Kasumi-1 (cell line): Measurements from ENCODE around the gene SFRP5.

Experiments used
- DNase-seq, 2 experiments: peaks; one replicate each; lab custom pipeline; 2025; lab: John Stamatoyannopoulos, UW

The SFRP5 gene

DNA sequence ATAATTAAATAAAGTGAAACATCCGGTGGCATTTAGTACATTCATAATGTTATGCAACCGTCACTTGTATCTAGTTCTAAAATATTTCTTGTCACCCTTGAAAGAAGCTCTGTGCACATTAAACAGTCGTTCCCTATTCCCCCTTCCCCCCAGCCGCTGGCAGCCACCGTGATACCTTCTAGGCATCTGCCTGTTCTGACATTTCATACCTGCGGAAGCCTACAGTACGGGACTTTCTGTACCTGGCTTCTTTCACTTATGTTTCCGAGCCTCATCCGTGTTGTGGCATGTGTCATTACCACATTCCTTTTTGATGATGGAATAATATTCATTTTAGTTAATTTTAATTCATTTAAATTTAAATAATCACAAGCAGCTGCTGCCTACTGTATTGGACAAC lies 13.9 kb upstream of the SFRP5 start:
- no peak for DNase-seq

DNA sequence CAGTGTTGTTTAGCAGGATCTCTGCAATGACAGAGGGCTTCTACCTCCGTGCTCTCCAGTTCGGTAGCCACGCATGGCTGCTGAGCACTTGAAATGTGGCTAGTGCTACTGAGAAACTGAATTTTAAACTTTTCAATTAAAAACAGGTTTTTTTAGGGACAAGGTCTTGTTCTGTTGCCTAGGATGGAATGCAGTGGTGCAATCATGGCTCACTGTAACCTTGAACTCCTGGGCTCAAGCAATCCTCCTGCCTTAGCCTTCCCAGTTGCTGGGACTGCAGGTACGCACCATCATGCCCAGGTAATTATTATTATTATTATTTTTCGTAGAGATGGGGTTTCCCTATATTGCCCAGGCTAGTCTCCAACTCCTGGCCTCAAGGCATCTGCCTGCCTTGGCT lies 13.4 kb upstream of the SFRP5 start:
- no peak for DNase-seq

DNA sequence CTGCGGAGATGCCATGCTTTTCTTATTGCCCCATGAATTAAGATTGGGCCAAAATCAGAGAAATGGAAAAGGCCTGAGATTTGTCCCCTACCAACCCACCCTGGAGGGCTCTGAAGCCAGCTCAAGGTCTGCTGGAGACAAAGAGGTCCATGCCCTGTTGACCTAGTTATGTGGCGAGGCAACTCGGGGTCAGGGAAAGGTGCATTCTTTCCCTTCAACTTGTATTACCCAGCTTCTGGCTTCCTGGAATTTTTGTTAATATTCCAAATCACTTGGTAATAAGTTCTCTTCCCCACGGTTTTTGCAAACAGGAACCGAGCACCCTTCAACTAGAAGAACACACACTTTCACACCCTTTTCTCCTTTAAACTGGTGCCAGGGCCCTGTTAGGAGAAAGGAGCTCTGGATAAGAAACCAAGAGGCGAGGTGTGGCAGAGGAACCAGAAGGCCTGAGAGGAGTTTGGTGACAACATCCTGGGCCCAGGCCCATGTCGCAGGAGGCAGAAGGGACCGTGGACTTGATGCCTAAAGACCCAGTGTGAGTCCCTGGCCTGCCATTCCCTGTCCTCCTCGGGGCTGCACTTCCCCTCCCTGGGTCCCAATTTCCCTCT lies 12.5 kb upstream of the SFRP5 start:
- no peak for DNase-seq

DNA sequence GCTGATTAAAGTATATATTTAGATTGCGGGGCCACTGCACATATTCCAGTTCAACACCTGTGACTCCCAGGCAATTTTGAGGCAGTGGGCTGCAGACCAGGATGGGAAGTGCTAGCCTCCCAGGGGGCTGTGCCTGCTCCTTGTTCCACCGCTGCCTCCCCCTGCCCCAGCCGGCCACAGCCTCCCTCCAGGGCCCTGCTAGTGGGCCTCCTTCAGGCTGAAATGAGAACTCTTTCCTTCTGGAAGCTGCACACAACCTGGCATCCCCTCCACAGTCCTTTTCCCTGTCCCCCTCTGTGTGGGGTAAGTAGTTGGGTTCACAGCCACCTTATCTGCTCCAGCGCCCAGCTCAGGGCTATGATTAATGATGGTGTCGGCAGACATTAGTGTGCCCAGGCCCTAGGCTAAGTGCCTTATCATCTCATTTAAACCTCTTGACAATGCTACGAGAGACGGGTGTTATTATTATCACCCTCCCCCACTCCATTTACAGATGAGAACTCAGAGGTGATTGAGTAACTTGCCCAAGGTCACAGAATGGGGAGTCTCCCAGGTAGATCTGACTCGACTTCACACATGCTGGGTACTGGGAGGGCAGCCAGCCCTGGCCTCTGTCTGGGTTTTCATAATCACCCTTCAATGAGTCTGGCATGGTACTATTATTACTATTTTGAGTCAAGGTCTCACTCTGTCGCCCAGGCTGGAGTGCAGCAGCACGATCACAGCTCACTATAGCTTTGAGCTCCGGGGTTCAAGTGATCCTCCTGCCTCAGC lies 10.8 kb upstream of the SFRP5 start:
- no peak for DNase-seq

DNA sequence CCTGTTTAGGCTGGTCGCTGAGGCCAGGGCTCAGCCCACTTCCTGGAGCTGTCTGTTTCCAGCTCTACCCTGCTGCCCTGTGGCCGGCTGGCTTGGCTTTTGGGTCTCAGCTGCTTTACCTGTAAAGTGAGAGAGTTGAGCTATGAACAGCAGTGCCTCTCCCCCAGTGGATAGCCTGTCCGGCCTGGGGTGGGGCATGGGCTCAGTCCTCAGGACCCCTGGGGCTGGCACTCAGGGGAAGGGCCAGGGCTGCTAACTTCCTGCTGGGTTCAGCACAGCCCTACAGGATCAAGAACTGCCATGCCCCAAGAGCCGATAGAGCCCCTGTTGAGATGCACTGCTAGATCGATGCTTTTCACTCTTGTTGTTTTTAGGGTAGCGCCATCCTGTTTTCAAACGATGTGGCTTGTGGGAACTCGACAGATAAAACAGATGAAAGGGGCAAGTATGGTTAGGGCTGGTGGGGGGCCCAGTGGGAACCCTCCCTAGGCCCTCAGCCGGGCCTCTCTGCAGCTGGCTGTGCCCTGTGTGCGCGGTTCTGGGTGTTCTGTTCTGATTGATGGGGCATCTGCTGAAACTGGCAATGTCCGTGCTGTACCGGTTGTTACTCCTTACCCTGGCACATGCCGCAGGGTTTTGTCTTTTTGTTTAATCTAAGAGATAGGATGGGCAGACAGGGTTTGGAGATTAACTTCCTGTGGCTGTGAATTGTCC lies 10.0 kb upstream of the SFRP5 start:
- DNase-seq, result no peak

DNA sequence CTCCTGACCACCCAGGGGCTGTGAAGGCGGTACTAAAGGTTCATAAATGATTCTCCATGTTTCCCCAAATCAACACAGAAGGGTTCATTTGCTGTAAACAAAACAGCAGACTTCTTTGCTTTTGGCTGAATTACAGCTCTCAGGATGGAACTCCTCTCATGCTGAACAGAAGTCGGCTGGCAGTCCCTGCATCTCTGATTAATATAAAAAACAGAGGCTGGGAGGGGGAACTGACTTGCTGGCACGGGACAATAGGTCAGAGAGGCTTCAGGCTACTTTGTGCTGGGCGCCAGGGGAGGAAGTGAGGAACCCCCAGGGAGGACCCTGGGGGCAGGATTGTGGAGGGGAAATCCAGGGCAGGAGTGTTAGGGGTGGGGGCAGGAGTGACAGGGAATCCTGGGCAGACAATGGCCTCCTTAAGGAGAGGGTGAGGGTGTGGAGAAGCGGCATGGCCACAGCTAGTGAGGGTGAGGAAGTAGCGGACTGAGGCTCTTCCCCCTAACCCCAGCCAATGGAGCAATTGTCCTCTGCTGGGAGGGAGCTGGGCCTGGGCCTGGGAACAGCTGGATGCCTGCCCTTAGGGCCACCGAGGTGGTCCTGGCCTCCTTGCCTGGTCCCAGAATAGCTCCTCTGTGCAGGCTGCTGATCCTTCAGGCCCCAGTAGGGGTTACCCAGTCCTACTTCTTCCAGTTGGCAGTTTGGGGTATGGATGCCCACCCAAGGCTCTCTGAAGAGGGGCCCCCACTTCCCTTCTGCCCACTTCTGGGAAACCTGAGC lies 9.2 kb upstream of the SFRP5 start:
- DNase-seq, result no peak

DNA sequence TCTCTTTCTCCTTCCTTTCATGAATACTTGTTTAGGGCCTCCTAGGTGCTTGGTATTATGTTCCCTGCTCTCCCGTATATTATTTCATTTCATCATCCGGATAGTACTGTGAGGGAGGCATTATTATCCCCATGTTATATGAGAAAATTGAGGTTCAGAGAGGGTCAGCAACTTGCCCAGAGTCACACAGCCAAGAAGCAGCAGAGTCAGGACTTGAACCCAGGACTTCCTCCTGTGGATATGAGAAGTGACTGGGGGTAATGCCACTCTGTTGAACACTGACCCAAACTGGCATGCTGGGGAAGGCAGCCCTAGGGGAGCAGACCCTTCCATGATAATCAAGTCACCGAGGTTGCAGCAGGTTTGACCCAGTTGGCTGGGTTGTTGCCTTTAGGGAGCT lies 8.2 kb upstream of the SFRP5 start:
- no peak for DNase-seq

DNA sequence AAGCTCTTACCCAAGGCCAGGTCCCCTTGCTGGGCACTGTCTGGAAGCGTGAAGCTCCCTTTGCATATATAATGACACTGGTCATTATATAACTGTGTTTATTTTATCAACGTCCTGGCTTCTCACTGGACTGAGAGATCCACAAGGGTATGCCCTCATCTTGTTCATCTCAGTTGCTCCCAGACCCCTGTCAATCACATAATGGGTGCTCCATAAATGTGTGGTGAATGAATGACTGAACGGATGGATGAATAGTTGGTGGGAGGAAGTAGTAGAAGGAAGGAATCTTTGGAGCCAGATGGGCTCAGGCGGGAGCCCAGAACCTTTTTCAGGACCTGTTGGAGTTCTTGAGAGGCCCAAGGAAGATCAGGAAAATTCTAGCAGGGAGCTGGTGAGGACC lies 7.7 kb upstream of the SFRP5 start:
- no peak for DNase-seq

DNA sequence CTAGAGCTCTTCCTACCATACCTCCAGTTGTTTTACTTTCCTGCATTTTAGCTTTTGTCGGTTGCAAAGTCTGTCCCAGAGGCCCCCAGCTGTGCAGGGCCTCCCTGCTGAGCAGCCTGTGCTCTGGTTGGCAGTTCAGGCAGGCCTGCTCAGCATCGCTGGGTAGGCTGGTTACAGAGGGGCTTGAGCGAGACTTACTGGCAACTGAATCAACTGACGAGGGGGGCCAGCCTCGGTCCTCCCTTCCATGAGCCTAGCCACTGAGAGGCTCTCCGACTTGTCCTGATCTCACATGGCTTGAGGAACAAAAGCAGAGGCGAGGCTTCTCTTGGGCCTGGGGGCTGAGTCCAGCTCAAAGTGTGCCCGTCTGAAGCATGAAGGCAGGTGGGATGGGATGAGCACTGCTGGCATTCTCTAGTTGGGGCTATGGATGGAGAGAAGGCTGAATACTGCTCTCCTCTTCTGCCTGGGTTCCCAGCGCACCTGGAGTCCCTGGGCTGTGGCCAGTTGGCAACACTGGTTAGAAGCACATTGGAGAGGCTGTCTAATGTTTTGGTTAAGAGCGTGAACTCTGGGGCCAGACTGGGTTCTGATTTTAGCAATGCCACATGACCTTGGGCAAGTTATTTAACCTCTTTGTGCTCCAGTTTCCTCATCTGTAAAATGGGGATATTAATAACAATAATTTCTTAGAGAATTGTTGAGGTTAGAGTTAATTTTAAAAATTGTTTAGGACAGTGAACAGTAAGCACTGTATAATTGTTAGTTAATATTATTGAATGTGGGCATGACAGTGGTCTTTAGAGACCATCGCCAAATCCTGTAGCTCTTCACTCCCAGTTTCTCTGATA lies 6.9 kb upstream of the SFRP5 start:
- no peak for DNase-seq

DNA sequence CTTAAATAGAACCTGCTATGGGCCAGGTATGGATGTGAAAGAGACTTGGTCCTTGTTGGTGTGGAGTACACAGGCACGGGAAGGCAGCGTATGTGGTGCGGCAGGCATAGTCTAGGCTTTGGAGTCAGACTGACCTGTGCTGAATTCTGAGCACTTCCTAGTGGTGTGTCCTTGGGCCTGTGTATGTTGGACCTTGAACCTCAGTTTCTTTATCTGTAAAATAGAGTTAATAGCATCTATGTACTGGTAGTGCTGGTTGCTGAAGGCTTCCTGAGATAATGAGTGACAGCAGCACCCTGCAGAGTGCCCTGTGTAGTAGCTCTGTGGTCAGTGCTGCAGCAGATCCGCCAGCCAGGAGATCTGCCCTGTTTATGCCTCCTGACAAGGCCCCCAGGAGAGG lies 5.3 kb upstream of the SFRP5 start:
- DNase-seq, result no peak

DNA sequence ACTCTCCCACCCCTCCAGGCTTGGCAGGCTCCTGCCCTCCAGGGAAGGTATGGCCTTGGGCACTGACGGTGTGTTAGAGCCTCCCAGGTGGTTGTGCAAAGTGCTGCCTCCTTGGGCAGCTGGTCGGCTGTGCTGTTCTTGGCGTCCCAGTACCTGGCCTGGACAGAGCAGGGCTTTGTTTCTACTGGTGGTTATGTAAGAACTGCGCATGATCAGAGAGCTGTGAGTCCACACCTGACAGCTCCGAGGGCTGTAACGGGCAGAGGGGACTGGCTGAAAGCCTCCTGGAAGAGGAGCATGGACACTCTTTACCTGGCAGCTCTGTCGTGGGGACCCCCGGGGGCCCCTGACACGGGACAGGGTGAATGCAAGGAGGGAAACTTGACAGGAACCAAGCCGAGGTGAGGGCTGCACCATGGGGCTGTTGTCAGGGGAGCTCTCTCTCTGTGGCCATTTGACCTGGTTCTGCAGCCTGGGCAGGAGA lies 3.1 kb upstream of the SFRP5 start:
- no peak for DNase-seq

DNA sequence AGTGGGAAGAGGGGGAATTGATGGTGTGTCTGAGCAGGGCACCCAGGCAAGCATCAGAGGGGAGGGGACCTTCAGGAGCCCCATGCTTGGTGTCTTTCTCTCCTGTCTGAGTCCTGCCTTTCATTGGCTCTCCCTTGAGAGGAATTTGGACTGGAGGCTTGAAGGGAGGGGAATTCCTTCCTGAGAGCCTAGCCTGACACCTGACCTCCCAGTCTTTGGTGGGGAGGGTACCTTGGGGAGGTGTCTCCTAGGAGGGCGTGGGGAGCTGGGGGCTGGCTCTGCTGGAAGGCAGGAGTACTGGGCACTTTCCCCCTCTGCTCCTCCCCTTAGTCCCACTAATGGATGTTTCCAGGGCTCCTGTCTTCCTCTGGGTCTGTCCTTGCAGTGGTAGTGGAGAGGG lies 1.3 kb upstream of the SFRP5 start:
- DNase-seq, result no peak

DNA sequence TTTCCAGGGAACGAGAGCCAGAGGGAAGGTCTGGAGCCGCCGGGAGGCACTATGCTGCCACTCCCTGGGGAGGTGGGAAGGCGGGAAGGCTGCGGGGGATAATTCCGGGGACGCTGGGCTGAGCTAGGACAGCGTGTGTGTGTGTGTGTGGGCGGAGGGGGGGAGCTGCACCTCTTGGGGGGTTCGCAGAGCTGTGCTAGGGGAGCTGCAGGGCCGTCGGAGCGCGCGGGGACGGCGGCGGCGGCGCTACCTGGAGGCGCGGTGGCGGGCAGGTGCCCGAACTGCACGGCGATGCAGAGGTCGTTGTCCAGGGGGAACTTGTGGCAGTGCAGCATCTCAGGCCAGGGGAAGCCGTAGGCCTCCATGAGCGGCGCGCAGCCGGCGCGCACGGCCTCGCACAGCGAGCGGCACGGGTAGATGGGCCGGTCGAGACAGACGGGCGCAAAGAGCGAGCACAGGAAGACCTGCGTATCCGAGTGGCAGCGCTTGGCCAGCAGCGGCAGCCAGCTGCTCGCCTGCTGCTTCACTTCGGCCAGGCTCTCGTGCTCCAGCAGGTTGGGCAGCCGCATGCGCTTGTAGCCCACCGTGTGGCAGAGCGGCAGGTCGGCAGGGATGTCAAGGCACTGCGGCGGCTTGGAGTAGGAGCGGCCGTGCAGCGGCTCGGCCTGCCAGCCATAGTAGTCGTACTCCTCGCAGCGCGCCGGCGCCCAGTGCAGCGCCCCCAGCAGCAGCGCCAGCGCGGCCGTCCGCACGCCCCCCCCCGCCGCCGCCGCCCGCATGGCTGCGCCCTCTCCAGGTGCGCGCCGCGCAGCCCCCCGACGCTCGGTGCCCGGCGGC lies 526 bp downstream of the SFRP5 start:
- peak in 1 of 2 experiments; percentile 48 for DNase-seq

DNA sequence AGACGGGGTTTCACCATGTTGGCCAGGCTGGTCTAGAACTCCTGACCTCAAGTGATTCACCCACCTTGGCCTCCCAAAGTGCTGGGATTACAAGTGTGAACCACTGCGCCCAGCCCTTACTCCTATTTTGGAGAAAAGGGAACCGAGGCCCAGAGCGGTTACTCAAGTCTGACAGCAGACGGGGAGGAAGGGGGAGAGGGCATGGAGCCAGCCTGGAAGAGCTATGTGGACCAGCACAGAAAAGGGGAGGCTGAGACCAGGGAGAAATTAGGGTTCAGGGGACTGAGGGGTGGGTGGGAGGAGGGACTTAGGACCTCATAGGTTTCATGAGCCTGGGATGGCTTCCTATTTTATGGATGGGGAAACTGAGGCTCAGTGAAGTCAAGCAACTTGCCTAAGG lies 1.5 kb downstream of the SFRP5 start:
- no peak for DNase-seq

DNA sequence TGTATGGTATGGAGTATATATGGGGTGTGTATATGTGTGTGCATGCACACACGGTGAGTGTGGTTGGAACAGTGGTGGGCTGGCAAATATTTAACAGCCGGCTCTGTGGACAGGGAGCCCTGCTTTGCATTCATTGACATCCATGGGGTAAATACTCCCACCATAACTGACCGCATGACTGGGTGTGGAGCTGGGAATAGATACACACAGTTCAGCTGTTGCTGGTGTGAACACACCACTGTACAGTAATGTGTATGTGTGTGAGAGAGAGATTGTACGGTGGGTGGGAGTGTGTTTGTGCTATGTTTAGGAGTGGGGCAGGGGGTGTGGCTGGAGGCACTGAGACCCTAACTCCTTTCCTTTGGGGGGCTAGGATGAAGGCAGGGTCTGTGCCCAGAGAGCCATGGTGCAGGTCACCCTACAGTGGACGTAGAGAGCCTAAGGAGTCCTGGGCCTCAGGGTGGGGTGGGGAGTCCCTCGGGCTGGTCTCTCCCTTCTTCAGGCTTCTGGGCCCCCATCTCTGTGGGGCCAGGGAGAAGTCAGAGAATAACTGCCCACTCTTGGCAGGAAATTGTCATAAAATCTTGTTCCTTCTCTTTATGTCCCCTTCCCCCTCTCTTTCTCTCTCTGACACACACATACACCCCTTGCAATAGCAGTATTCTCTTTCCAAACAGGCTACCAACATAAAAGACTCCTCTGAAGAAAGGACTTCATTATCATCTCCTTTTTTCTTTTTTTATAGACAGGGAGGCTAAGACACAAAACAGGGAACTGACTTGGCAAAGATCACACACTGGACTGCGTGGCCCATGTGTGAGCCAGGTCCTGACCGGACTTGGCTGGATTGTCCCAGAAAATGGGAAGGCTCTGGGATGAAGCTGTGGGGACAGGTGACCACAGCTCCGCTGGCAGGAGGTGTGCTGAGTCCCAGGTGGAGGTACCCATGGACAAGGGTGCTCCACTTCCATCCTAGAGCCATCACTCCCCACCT lies 3.2 kb downstream of the SFRP5 start:
- DNase-seq, result no peak

DNA sequence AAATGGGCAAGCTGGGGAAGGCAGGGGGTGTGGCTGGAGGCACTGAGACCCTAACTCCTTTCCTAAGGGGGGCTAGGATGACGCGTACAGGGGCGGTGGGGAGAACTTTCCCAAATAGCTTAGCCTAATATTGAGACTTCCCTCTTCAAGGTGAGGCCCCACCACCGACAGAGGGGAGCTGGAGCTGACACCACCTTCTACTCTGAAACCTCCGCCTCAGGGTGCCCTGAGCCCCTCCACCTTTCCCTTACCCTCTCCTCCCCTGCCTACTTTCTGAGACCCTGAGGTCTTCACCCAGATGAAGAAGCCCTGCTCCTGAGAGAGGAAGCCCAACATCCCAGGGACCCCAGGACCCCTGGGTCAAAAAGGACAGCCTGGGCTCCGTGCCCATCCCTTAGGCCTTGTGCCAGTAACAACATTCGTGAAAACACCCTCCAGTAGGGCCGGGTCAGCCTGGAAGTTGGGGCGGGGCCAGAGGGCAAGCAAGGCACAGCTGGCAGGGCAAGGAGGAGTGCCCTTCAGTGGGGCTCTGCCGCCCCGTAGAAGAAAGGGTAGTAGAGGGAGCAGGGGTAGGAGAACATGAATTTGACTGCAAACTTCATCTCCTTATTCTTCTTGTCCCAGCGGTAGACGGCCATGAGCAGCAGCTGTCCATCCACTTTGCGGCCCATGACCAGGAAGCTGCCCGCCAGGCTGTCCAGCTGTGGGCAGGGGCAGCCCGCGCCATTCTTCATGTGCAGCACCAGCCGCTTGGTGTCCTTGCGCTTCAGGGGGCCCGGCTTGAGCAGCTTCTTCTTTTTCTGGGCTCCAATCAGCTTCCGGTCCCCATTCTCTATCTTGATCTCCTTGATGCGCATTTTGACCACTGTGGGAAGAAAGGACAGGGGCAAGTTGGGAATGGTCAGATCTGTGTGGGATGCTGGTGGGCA lies 4.5 kb downstream of the SFRP5 start:
- no peak for DNase-seq

DNA sequence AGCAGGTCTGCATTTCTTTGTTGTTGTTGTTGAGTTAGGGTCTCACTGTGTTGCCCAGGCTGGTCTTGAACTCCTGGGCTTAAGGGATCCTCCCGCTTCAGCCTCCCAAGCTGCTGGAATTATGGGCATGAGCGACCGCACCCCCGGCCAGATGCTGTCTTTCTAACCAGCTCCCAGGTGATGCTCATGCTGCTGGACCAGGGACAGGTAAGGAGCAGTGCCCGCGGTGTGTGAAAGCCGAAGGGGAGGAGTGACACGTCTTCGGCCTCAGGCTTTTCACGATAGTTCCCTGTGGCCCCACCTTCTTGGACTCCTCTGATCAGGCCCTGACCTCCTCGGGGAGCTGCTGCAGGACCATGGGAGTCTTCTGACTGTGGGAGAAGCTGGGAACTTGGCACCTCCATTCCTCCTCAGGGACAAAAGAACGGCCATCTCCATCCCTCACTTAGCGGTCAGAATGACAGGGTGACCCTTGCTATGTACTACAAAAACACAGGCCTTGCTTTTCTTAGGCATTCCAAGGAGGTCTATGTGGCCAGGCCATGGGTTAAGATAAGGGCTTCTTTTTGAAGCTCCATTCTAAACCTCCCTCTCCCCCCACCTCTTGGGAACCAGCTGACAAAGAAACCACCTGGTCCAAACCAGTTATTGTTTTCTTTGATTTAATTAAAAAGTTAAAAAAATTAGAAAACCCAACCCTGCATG lies 5.5 kb downstream of the SFRP5 start:
- DNase-seq, result no peak

DNA sequence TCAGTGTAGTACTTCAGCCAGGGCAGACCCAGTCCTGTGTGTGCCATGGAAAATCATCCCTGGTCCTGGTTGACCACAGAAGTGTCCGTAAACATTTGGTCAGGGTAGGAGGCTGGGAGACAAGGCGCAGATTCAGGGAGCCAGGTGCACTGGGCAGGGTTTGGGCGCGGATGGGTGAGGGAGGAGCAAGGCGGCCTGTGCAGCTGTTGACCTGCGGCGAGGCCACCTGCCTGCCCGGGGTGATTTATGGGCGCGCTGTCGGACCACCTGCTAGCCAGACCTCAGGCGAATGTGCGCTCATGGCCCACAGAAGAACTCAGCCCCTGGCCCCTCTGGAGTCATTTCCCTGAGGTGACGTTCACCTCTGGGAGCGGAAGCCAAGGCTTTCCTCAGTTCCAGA lies 6.6 kb downstream of the SFRP5 start:
- DNase-seq, result no peak
